ENCODE measurements around the gene POC1A.

Gene POC1A

GRCh38 chr3:52061121-52061910, 92.9 kb downstream of the POC1A start:
- peaks cover 2 to 34% (median 16%) of the 10 kb centered on the region in 5 donors for H3K4me1 ChIP-seq (ENCODE audit: control insufficient read depth in 5 of 5, insufficient read depth in 5 of 5, low read length in 5 of 5)
- H3K9ac ChIP-seq (ENCODE audit: low read length in 5 of 5) = no peak overlapping the region
- no peak overlapping the region for H3K27ac ChIP-seq (ENCODE audit: low read depth, low read length)
- H3K36me3 ChIP-seq (ENCODE audit: control insufficient read depth in 5 of 5, insufficient read depth in 5 of 5, low read length in 5 of 5) = no peaks in the 10 kb centered on the region
- no peaks in the 10 kb centered on the region for H3K27me3 ChIP-seq (ENCODE audit: control insufficient read depth in 5 of 5, insufficient read depth in 4 of 5, low read length in 5 of 5)
- H3K9me3 ChIP-seq (ENCODE audit: control insufficient read depth in 5 of 5, low read length in 5 of 5) = no peaks in the 10 kb centered on the region
- H3K4me3 ChIP-seq (ENCODE audit: low read depth in 1 of 5, low read length in 5 of 5) = no peak overlapping the region

- peaks cover 2 to 35% (median 24%) of the 10 kb centered on the region in 5 donors for H3K4me1 ChIP-seq (ENCODE audit: control insufficient read depth in 5 of 5, insufficient read depth in 5 of 5, low read length in 5 of 5)
- no peak overlapping the region for H3K27ac ChIP-seq (ENCODE audit: low read depth, low read length)
- no peaks in the 10 kb centered on the region for H3K36me3 ChIP-seq (ENCODE audit: control insufficient read depth in 5 of 5, insufficient read depth in 5 of 5, low read length in 5 of 5)
- no peak overlapping the region for H3K9ac ChIP-seq (ENCODE audit: low read length in 5 of 5)
- no peak overlapping the region for H3K4me3 ChIP-seq (ENCODE audit: low read depth in 1 of 5, low read length in 5 of 5)
- H3K27me3 ChIP-seq (ENCODE audit: control insufficient read depth in 5 of 5, insufficient read depth in 4 of 5, low read length in 5 of 5) = no peaks in the 10 kb centered on the region
- H3K9me3 ChIP-seq (ENCODE audit: control insufficient read depth in 5 of 5, low read length in 5 of 5) = no peaks in the 10 kb centered on the region
These were observed 94.4 kb downstream of the POC1A start for GRCh38 chr3:52059781-52060180.

DNA sequence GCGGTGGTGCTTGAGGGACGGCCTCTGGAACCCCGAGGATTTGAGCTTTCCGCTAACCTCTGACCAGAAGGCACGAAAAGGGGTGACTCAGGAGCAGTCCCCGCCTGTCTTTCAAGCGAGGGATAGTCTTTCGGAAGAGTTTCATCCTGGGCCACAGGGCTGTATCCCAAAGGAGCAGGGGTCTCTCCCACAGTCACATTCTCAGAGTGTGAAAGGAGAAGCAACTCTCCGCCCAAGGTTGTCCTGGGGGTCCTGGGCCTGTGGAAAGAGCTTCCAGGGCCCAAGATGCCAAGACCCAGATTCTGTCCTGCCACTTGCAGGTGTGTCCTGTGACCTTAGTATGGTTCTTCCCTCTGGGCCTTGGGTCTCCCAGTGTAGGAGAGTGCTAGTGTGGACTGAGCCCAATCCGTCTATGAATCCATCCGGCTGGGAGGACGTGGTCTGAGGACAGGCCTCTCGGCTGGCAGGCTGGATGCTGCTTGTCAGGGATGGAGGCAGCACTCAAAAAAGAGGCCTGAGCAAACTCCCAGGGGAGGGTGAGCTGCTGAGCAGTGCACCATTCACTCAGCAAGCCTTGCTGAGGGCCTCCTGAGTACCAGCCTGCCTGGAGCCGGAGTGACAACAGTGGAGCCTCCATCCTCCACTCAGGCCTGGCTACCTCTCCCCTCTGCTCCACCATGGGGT, 96.3 kb downstream of the POC1A start:
- Histone ChIP-seq H3K4me3 (ENCODE audit: low read depth in 1 of 5, low read length in 5 of 5) (peak overlapping the region; percentile 51 to 75 (median 70)), H3K36me3 (ENCODE audit: control insufficient read depth in 5 of 5, insufficient read depth in 5 of 5, low read length in 5 of 5) (peaks cover 0 to 14% (median 8%) of the 10 kb centered on the region in 5 donors), H3K27ac (ENCODE audit: low read depth, low read length) (no peak overlapping the region), H3K27me3 (ENCODE audit: control insufficient read depth in 5 of 5, insufficient read depth in 4 of 5, low read length in 5 of 5) (no peaks in the 10 kb centered on the region), H3K4me1 (ENCODE audit: control insufficient read depth in 5 of 5, insufficient read depth in 5 of 5, low read length in 5 of 5) (peaks cover 10 to 54% (median 42%) of the 10 kb centered on the region in 5 donors), H3K9ac (ENCODE audit: low read length in 5 of 5) (peak overlapping the region in 3 of 5 donors; percentile 47 to 70 (median 59)), H3K9me3 (ENCODE audit: control insufficient read depth in 5 of 5, low read length in 5 of 5) (no peaks in the 10 kb centered on the region)

- Histone ChIP-seq H3K4me1 (ENCODE audit: control insufficient read depth in 5 of 5, insufficient read depth in 5 of 5, low read length in 5 of 5) (peaks cover 15 to 55% (median 50%) of the 10 kb centered on the region in 5 donors), H3K4me3 (ENCODE audit: low read depth in 1 of 5, low read length in 5 of 5) (peak overlapping the region; percentile 70 to 90 (median 76)), H3K27ac (ENCODE audit: low read depth, low read length) (peak overlapping the region; percentile 76), H3K36me3 (ENCODE audit: control insufficient read depth in 5 of 5, insufficient read depth in 5 of 5, low read length in 5 of 5) (peaks cover 0 to 14% (median 8%) of the 10 kb centered on the region in 5 donors), H3K9ac (ENCODE audit: low read length in 5 of 5) (peak overlapping the region in 4 of 5 donors; percentile 47 to 80 (median 70)), H3K27me3 (ENCODE audit: control insufficient read depth in 5 of 5, insufficient read depth in 4 of 5, low read length in 5 of 5) (no peaks in the 10 kb centered on the region), H3K9me3 (ENCODE audit: control insufficient read depth in 5 of 5, low read length in 5 of 5) (no peaks in the 10 kb centered on the region)
These were observed 97.0 kb downstream of the POC1A start for GRCh38 chr3:52056968-52057811.

DNA sequence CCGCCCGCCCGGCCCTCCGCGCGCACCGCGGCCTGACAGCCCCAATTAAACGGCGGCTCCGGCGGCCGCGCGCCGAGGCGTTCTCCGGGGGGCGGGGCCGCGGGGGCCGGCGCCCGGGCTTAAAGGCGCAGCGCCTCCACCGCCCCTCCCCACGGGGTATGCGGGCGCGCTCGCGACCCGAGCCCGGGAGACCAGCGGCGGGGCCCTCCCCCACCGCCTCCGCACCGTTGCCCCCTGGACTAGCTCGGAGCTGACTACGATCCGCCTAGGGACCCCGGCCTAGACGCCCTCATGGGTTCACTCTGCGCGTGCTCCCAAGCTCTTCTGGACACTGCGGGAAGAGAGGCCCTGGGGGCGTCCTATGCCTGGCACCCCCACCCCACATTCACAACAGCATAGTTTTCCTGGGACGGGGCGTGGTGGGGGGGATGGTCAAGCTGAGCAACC, 97.7 kb downstream of the POC1A start, which contains the start of gene DUSP7:
Gene DUSP7, minus strand, starts transcription at position 51 of the 447 bp plus-strand sequence. CDS start 205 bp downstream, outside the sequence.
- H3K9me3 ChIP-seq (ENCODE audit: control insufficient read depth in 5 of 5, low read length in 5 of 5) = no peaks in the 10 kb centered on the region
- H3K27me3 ChIP-seq (ENCODE audit: control insufficient read depth in 5 of 5, insufficient read depth in 4 of 5, low read length in 5 of 5) = no peaks in the 10 kb centered on the region
- peak within 1 kb of the TSS; percentile 76 for H3K27ac ChIP-seq (ENCODE audit: low read depth, low read length)
- peak within 1 kb of the TSS; percentile 72 to 90 (median 85) for H3K4me3 ChIP-seq (ENCODE audit: low read depth in 1 of 5, low read length in 5 of 5)
- H3K36me3 ChIP-seq (ENCODE audit: control insufficient read depth in 5 of 5, insufficient read depth in 5 of 5, low read length in 5 of 5) = peaks cover 0 to 19% (median 12%) of the 10 kb centered on the region in 5 donors
- H3K4me1 ChIP-seq (ENCODE audit: control insufficient read depth in 5 of 5, insufficient read depth in 5 of 5, low read length in 5 of 5) = peaks cover 16 to 59% (median 56%) of the 10 kb centered on the region in 5 donors
- H3K9ac ChIP-seq (ENCODE audit: low read length in 5 of 5) = peak within 1 kb of the TSS in 4 of 5 donors; percentile 64 to 90 (median 83)

GRCh38 chr3:52055537-52056351, 98.5 kb downstream of the POC1A start:
- Histone ChIP-seq H3K36me3 (ENCODE audit: control insufficient read depth in 5 of 5, insufficient read depth in 5 of 5, low read length in 5 of 5) (peaks cover 0 to 27% (median 20%) of the 10 kb centered on the region in 5 donors), H3K9me3 (ENCODE audit: control insufficient read depth in 5 of 5, low read length in 5 of 5) (no peaks in the 10 kb centered on the region), H3K4me3 (ENCODE audit: low read depth in 1 of 5, low read length in 5 of 5) (peak overlapping the region; percentile 69 to 88 (median 83)), H3K27me3 (ENCODE audit: control insufficient read depth in 5 of 5, insufficient read depth in 4 of 5, low read length in 5 of 5) (no peaks in the 10 kb centered on the region), H3K9ac (ENCODE audit: low read length in 5 of 5) (peak overlapping the region in 4 of 5 donors; percentile 64 to 90 (median 83)), H3K4me1 (ENCODE audit: control insufficient read depth in 5 of 5, insufficient read depth in 5 of 5, low read length in 5 of 5) (peaks cover 16 to 67% (median 59%) of the 10 kb centered on the region in 5 donors), H3K27ac (ENCODE audit: low read depth, low read length) (peak overlapping the region; percentile 46)

GRCh38 chr3:52054661-52055511, 99.3 kb downstream of the POC1A start:
- H3K4me3 ChIP-seq (ENCODE audit: low read depth in 1 of 5, low read length in 5 of 5) = peak overlapping the region; percentile 69 to 88 (median 83)
- H3K27me3 ChIP-seq (ENCODE audit: control insufficient read depth in 5 of 5, insufficient read depth in 4 of 5, low read length in 5 of 5) = no peaks in the 10 kb centered on the region
- H3K4me1 ChIP-seq (ENCODE audit: control insufficient read depth in 5 of 5, insufficient read depth in 5 of 5, low read length in 5 of 5) = peaks cover 16 to 75% (median 62%) of the 10 kb centered on the region in 5 donors
- H3K9ac ChIP-seq (ENCODE audit: low read length in 5 of 5) = peak overlapping the region; percentile 8 to 90 (median 82)
- H3K9me3 ChIP-seq (ENCODE audit: control insufficient read depth in 5 of 5, low read length in 5 of 5) = no peaks in the 10 kb centered on the region
- peaks cover 0 to 35% (median 29%) of the 10 kb centered on the region in 5 donors for H3K36me3 ChIP-seq (ENCODE audit: control insufficient read depth in 5 of 5, insufficient read depth in 5 of 5, low read length in 5 of 5)
- peak overlapping the region; percentile 81 for H3K27ac ChIP-seq (ENCODE audit: low read depth, low read length)

Data from subcutaneous abdominal adipose tissue (tissue), 5 donors.